Testis (tissue), 3 donors: ENCODE data around the gene MEGF6. TPM values are rescaled to one million over a fixed set of nuclear protein-coding genes. Genes with fewer than 3 reads are reported as not detected.

ENCODE experiments used
- DNase-seq: peaks from one replicate; pipeline ENCODE4 v3.0.0-alpha.2; 2019
- H3K27ac ChIP-seq, 2 donors: fragments of 200-600 bp; sonication (generic); one replicate each; pipeline ENCODE4 v1.5.1; 2019
- H3K27me3 ChIP-seq: fragments of 200-600 bp; sonication (generic); one replicate; pipeline ENCODE4 v1.5.1; 2019
- H3K36me3 ChIP-seq: fragments of 200-600 bp; sonication (generic); one replicate; pipeline ENCODE4 v1.5.1; 2017; ENCODE audit warnings: low read depth; ENCODE audit errors: missing control alignments
- H3K4me1 ChIP-seq: fragments of 200-600 bp; sonication (generic); one replicate; pipeline ENCODE4 v1.5.1; 2019
- H3K4me3 ChIP-seq, 2 donors: fragments of 200-600 bp; sonication (generic); one replicate each; pipeline ENCODE4 v1.5.1; 2017 to 2019
- H3K9me3 ChIP-seq: fragments of 200-600 bp; sonication (generic); one replicate; pipeline ENCODE4 v1.5.1; 2017
- POLR2A ChIP-seq: fragments of 450-650 bp; IDR thresholded peaks from one replicate; pipeline ENCODE4 v1.6.1; 2017; ENCODE audit warnings: antibody characterized with exemption, mild to moderate bottlenecking, moderate library complexity
- WGBS, 2 donors: methylation state at CpG; one replicate each; pipeline ENCODE4 v1.1.5; 2018; 5-methylcytosine and 5-hydroxymethylcytosine counted together
- intact Hi-C: fragments of 100-400 bp; cut with DNase I; formaldehyde crosslinking; loops from one replicate; pipeline ENCODE4 v1.15.1; 2023; ENCODE audit warnings: low total_unique reads
- polyA plus RNA-seq: library from polyadenylated mRNA; stranded (reverse); fragments of 350-450 nt; fragmentation: Illumina TruSeq; extraction: RNeasy Lipid Tissue Mini Kit (QIAGEN cat#74804); gene quantifications from one replicate; pipeline ENCODE4 v1.2.3, GENCODE V29; 2014; ENCODE audit warnings: low read depth, low replicate concordance; ENCODE audit not compliant: insufficient read depth
- total RNA-seq, 2 donors: library from RNA; depleted of rRNA; stranded (reverse); fragments of >200 nt; gene quantifications; one replicate each; pipeline ENCODE4 v1.2.3, GENCODE V29; 2016
- TF ChIP-seq, protein P1 (sequence below), 3 experiments: fragments of 450-650 bp in 2 of 3; fragments of 200-600 bp in 1 of 3; sonication (generic) in 1 of 3; IDR thresholded peaks; one replicate each; pipeline ENCODE4 v1.5.1; 2016 to 2019; ENCODE audit warnings: antibody characterized with exemption in 3 of 3, mild to moderate bottlenecking in 2 of 3, moderate library complexity in 1 of 3

The MEGF6 gene
- total and polyA plus RNA-seq, 3 donors from 2014 or later: 9.0 to 26.4 (median 16.1) TPM

DNA sequence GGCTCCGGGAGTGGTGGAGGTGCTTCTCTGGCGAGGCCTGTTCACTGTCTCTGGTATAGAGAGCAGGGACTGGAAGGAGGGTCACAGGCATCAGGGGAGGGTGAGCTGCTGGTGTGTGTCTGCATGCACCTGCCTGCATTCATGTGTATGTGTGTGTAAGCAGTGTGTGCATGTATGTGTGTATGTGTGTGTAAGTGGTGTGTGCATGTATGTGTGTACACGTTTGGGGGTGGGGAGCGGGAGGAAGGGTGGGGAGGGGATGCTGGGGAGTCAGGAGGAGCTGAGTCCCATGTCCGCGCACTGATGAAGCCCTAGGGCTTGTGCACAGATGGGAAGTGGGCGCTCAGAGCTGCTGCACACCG lies 107.8 kb downstream of the MEGF6 start:
- no peaks in the 10 kb centered on the region for H3K36me3 ChIP-seq
- no peaks in the 10 kb centered on the region for H3K9me3 ChIP-seq
- H3K27me3 ChIP-seq: no peaks in the 10 kb centered on the region
- no peak for DNase-seq
- 89 to 90% methylated on average over 8 of the region's 8 CpGs for WGBS, 2 donors
- H3K4me1 ChIP-seq: no peaks in the 10 kb centered on the region
- H3K4me3 ChIP-seq: no peak overlapping the region
- intact Hi-C loops: no loop called here
- TF ChIP-seq, protein P1, sequence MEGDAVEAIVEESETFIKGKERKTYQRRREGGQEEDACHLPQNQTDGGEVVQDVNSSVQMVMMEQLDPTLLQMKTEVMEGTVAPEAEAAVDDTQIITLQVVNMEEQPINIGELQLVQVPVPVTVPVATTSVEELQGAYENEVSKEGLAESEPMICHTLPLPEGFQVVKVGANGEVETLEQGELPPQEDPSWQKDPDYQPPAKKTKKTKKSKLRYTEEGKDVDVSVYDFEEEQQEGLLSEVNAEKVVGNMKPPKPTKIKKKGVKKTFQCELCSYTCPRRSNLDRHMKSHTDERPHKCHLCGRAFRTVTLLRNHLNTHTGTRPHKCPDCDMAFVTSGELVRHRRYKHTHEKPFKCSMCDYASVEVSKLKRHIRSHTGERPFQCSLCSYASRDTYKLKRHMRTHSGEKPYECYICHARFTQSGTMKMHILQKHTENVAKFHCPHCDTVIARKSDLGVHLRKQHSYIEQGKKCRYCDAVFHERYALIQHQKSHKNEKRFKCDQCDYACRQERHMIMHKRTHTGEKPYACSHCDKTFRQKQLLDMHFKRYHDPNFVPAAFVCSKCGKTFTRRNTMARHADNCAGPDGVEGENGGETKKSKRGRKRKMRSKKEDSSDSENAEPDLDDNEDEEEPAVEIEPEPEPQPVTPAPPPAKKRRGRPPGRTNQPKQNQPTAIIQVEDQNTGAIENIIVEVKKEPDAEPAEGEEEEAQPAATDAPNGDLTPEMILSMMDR (IDR thresholded peaks at IDR 0.05): no peak
- no peak for TF ChIP-seq POLR2A
- H3K27ac ChIP-seq: no peak overlapping the region

- intact Hi-C loops: no loop called here
- no peak overlapping the region for H3K27ac ChIP-seq
- H3K4me3 ChIP-seq: no peak overlapping the region
- no peak for DNase-seq
- no peaks in the 10 kb centered on the region for H3K4me1 ChIP-seq
- H3K9me3 ChIP-seq: no peaks in the 10 kb centered on the region
- 89% methylated on average over 9 to 22 of the region's 22 CpGs for WGBS, 2 donors
- no peaks in the 10 kb centered on the region for H3K27me3 ChIP-seq
- TF ChIP-seq, protein P1 (IDR thresholded peaks at IDR 0.05): no peak
- no peak for TF ChIP-seq POLR2A
- no peaks in the 10 kb centered on the region for H3K36me3 ChIP-seq
Observed at GRCh38 chr1:3502641-3503524, 108.4 kb downstream of the MEGF6 start.

GRCh38 chr1:3501856-3502640 lies 109.3 kb downstream of the MEGF6 start:
- TF ChIP-seq POLR2A: no peak
- TF ChIP-seq, protein P1 (IDR thresholded peaks at IDR 0.05): no peak
- WGBS, 2 donors: 62 to 82% methylated on average over 11 to 25 of the region's 26 CpGs
- peak; percentile 66 for DNase-seq
- Histone ChIP-seq H3K4me3 (no peak overlapping the region), H3K9me3 (no peaks in the 10 kb centered on the region), H3K27ac (no peak overlapping the region), H3K27me3 (no peaks in the 10 kb centered on the region), H3K36me3 (no peaks in the 10 kb centered on the region), H3K4me1 (no peaks in the 10 kb centered on the region)
- intact Hi-C loops: no loop called here

- no peak for DNase-seq
- TF ChIP-seq, protein P1 (IDR thresholded peaks at IDR 0.05): no peak
- no peak for TF ChIP-seq POLR2A
- no peaks in the 10 kb centered on the region for H3K36me3 ChIP-seq
- 85% methylated on average over 17 of the region's 17 CpGs; no CpG with 5 or more reads in 1 of the 2 donors for WGBS, 2 donors
- H3K27ac ChIP-seq: no peak overlapping the region
- no peaks in the 10 kb centered on the region for H3K9me3 ChIP-seq
- H3K4me3 ChIP-seq: no peak overlapping the region
- H3K27me3 ChIP-seq: no peaks in the 10 kb centered on the region
- H3K4me1 ChIP-seq: no peaks in the 10 kb centered on the region
- intact Hi-C loops: no loop called here
Observed at GRCh38 chr1:3501437-3501836, 109.9 kb downstream of the MEGF6 start.
